H1 (cell line): ENCODE measurements around the gene FOXL2. TPM values are rescaled to one million over a fixed set of nuclear protein-coding genes. Genes with fewer than 3 reads are reported as not detected.

Source experiments
- ATF3 ChIP-seq: IDR thresholded peaks from 2 replicates; pipeline ENCODE4 v1.6.1; 2011; ENCODE audit warnings: low read depth, mild to moderate bottlenecking, low read length; ENCODE audit not compliant: insufficient read depth
- SIRT6 ChIP-seq: IDR thresholded peaks from one replicate; pipeline ENCODE4 v1.7.1; 2012; ENCODE audit warnings: low read length, inconsistent platforms
- polyA plus RNA-seq, 7 experiments: library from polyadenylated mRNA; depleted of rRNA in 3 of 7; stranded (reverse) in 5 of 7; unstranded in 2 of 7; fragments of >200 nt in 5 of 7; fragments of 200-250 nt in 2 of 7; gene quantifications; 1 replicate in 5 of 7; 2 replicates in 1 of 7; 4 replicates in 1 of 7; pipeline versions ENCODE4 v1.2.1 to v1.2.3, GENCODE V29; 2011 to 2013; ENCODE audit warnings: missing spikeins in 2 of 7, mixed read lengths in 2 of 7
- total RNA-seq: library from RNA; stranded (reverse); fragmentation: NEBNext Ultra II Directional; extraction: Animal tissue kit (Norgen Biotek cat#: 25700); gene quantifications from 2 replicates; pipeline ENCODE4 v1.2.1, GENCODE V29; 2021

Gene FOXL2
- total and polyA plus RNA-seq, 2 of the 8 experiments (the other 6 are each of a cell fraction or from before 2014, with no cell fraction given): 0.59 to 2.4 TPM

- TF ChIP-seq ATF3 (no peak), SIRT6 (no peak)
- TF ChIP-seq, all 59 proteins: peak for 0
Measured at GRCh38 chr3:138902171-138902570, 44.8 kb downstream of the FOXL2 start (continued).
